Measurements from ENCODE around the gene ALK.
"Not testable (repeated sequence)": the region's sequence is repeated elsewhere in the genome, so short reads cannot be mapped to it uniquely, and the experiment has no call there.

Gene ALK

GRCh38 chr2:29783666-29784065, 137.7 kb downstream of the ALK start:
- DNase-seq = no peak

DNA sequence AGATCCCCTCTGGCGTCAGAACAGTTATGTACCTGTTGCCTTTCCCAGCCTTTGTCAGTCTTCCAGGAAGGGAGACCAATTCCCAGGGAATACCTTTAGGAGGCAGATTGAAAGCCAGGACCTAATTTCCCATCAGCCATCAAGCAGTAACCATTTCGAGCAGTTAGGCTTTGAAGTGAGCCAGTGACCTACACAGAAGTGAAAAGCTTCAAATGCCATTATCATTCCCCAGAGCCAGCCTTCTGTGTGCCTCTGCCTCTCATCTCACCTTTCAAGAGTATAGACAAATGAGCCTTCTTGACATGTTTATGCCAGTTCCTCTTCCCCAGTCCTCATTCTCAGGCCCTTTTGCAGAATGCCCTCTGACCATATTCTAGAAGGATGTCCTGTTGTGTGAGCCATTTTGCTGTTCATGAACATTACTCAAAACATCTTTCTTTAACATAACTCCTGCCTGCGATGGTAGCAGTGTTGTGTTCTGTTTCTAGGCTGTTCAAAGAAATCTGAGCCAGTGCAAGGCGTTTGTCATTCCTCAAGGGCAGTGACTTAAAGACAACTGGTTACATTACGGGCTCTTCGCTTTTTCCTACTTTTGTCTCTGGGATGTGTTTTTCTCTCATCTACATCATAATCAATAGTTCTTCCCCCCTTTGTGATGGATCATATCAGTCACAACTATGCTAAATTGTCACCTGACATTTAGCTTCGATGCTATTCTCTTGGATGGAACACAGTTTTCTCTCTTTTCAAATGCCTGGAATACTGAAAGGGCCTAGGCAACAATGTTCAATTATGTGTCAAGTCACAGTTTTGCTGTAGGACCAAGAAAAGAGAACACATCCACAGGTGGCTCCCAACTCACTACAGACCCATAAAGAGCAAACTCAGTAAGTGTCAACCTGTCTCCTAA, 138.6 kb downstream of the ALK start:
- DNase-seq = no peak

DNA sequence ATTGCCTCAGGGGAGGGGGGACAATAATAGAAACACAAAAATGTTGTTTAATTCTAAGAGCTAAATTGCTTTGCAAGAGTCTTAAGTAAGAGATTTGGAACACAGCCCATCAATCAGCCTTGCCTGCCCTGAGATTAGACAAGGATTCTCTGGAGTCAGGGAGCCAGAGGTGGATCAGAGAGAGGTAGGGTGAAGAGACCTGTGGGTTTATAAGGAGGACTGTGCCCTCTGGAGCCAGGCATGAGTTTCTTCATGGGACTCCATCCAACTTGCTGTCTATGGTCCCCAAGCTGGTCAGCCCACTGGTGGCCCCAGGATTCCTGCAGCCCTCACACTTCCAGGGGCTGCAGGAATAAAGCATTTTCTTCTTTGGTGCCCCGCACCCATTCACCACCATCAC, 139.3 kb downstream of the ALK start:
- no peak for DNase-seq

DNA sequence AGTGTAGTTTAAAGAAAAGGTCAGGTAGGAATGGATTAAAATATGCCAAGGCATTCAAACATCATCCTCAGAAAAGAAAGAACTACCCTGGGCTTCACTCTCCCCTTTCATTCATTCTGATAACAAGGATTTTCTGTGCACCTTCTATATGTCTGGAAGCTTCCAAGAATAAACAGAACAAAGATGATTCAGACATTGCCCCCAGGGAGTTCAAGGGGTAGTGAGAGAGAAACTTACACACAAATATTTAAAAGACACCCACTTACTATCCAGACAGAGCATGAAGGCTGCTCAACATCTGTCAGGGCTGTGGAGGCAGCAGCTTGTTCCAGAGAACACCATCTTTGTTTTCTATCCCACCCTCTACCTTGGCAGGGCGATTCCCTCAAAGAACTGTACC, 140.5 kb downstream of the ALK start:
- DNase-seq = no peak

DNA sequence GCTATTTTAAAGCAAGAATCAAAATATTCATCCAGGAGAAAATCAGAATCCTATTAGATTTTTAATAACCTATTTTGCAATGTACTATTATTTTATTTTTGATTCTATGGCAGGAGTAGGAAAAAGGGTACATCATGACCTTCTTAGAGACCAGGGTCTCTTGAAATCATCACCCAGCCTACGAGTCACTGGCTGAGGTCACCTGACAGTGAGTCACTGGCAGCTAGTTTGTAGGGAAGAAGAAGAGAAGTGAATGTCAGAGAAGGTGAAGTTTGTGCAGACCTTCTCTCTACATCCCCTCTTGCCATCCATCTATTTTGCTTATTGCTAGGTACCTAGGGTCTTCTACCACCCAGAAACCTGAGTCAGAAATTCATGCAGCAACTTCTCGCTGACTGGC, 144.2 kb downstream of the ALK start:
- DNase-seq = no peak

GRCh38 chr2:29776406-29776805, 145.0 kb downstream of the ALK start:
- DNase-seq = no peak

- DNase-seq = no peak
Measured at GRCh38 chr2:29775937-29776336, 145.4 kb downstream of the ALK start.

- no peak for DNase-seq
Measured at GRCh38 chr2:29774624-29775023, 146.8 kb downstream of the ALK start.

DNA sequence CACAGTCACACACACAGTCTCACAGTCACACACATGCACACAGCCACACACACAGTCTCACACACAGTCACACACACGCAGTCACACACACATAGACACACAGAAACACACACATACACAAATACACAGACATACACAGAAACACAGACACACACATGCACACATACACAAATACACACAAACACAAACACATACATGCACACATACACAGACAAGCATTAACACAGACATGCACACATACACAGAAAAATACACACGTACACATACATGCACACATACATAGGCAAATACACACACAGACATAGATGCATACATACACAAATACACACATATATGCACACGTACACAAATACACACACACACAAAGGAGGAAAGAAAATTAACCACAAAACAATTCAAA, 150.5 kb downstream of the ALK start:
- no peak for DNase-seq

GRCh38 chr2:29769847-29770246, 151.5 kb downstream of the ALK start:
- DNase-seq = no peak

DNA sequence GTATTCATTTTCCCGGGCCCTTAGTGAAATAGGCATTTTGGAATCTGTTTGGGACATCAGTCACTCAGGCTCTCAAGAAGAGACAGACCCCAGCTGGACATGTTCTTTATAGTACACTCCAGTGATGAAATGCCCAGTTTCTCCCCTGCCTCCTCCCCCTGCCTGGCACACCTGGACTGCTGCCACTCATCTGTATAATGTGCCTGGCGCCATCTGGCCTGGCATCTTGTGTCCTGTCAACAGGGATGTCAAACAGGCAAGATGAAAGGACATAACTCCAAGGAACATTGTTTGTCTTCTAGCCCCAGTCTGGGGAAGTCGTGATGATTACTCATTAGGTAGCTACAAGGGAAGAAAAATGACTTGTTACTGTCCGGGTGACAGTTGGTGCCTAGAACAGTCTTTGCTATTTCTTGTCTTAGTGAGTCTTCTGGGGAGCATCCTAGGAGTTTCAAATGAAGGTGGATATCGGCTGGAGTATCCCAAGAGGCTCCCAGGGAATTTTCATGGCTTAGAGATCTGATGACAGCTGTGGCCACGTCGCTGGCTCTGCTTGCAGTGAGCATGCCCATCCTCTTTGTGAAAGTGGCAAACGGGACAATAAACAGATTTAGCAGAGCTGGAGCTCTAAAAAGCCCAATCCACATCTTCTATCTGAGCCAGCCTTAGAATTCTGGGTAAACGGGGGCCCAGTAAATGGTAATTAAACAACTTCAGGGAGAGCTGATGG, 153.6 kb downstream of the ALK start:
- no peak for DNase-seq

DNA sequence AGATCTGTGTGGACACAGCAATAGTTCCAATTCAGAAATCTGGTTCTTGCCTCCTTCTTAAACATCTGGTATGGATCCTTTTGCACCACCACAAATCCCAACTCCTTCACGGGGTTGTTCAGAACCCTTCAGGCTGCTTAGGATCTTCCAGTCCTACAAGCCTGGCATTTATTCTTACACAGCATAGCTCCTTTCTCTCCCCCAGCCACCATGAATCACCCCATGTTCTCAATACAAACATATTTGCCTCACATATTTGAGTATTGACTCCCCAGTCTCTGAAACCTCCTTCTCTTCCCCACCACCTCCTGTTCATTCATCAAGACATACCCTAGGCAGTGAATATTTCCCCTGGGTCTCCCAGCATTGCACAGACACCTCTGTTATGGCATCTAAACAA, 155.2 kb downstream of the ALK start:
- DNase-seq = no peak

DNA sequence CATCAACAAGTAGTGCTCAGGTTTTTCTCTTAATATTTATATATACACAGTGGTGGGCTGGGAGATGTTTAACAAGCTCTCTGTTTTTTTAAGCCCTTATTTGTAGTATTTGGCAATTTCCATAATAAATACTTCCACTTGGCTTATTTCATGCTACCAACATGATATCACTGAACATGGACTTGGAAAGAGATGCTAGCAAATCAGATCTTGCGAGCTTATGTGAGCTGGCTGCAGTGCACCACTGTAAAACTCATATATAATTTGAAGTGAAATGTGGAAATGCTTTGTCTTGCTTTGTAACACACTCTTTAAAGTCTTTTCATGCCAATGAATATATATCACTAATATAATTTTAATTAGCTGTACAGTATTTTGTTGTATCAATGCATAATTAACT, 155.7 kb downstream of the ALK start:
- no peak for DNase-seq

- DNase-seq = no peak
Measured at GRCh38 chr2:29763371-29763770, 158.0 kb downstream of the ALK start.

GRCh38 chr2:29762239-29762638, 159.1 kb downstream of the ALK start:
- no peak for DNase-seq

DNA sequence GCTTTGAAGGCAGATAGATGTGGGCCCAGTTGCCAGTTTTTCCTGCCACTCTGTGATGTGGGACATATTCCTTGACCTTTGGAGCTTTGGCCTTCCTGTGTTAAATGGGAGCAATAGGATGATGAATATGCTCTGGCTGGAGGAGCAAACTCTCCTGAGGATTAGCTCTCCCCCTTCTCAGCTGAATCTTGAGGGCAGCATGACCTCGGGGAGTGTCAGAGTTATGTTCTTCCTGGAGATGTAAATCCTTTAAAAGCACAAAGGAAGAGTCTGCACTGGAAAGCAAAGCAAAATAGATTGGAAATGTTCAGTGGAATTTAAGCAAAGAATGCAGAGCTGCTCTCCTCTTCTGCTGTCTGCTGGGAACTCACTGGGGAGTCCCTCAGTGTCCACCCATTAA, 160.1 kb downstream of the ALK start:
- no peak for DNase-seq

GRCh38 chr2:29760008-29760407, 161.4 kb downstream of the ALK start:
- DNase-seq = no peak

DNA sequence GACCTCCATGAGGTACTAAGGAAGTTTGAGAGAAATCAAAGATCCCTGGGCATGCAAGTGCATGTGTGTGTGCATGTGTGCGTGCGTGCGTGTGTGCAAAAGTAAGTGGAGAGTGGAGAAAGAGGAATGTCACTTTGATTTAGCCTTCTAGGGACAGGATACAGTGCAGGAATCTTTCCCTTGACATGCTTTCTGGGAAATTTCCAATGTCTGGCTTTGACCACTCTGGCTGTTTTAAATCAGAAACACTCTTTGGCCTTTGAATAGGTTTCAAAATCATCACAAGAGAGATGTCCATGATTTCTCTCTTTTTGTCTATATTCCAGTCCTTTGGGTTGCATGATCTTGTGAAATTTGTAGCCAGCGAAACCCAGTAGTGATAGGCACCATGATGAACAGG, 162.0 kb downstream of the ALK start:
- no peak for DNase-seq

DNA sequence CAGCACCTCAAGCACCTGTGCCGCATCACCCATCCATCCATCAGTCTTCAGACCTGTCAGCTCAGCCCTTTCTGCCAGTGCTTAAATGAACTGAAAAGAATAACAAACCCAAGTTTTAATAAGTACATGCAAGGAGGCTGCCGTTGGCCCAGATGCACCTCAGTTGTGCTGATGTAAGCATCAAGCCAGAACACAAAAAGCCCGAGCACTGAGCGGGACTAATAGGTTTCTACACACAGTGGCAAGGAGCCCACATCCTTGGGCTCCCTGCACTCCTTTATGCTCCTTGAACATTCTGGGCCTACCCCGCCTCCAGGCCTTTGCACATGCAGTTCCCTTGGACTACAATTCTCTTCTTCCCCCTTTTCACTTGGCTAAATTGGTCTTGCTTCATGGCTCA, 165.6 kb downstream of the ALK start:
- DNase-seq = no peak

- no peak for DNase-seq
Measured at GRCh38 chr2:29755233-29755632, 166.2 kb downstream of the ALK start.

DNA sequence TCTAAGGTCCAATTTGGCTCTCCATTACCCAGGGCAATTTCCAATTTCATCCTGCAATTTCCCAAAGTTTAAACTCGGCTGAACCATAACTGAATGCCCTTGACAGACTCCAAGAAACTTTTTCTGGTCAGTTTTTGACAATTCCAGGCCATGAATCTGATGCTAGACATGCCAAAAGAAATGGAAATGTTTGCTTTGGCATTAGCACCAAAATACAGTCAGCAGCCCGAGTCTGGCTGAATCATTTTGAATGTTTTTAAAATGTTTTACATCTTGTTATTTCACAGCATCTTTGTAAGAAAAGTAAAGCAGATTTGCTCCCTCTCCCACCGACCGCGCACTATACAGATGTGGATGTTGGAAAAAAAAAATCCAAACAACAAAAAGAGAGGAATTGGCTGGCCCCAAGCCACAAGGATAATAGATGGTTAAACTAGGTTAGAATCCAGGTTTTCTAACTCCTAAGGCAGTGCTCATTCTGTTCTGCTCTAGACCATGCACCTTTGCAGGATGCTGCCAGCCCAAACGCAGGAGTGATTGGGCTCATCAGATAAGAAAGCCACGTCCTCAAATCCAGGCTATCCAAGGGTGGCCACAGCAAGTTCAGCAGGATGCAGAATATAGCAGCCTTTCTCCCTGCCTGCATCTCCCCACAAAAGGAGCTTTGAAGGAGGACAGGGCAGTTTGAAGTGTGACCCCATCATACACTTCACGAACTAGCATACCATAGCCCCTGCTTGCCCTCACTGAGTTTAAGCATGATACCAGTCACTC, 167.5 kb downstream of the ALK start:
- no peak for DNase-seq

DNA sequence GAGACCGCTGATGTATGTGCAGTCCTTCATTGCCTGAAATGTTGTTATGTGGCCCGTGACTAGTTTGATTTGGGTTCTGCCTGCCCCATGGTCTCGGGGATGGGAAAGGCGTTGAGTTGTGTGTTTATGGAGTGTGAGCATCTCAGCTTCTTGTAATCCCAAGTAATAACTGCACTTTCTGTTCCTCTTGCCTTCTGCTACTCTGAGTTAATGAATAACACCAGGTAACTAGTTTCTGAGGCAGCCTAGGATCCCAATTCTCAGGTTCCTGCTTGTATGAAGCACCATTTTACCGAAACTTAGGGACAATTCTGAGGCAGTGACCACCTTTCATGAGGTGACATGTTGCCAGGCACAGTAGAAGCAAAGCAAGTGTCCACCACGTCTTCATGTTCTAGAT, 170.0 kb downstream of the ALK start:
- no peak for DNase-seq

- DNase-seq = not testable (repeated sequence)
Measured at GRCh38 chr2:29750463-29750862, 170.9 kb downstream of the ALK start.

- DNase-seq = no peak
Measured at GRCh38 chr2:29749843-29750242, 171.5 kb downstream of the ALK start.
